Measurements from ENCODE around the gene CC2D2A. TPM values are rescaled to one million over a fixed set of nuclear protein-coding genes. Genes with fewer than 3 reads are reported as not detected.

CC2D2A gene
- total and polyA plus RNA-seq, 10 of the 15 experiments (the other 5 are each of a cell fraction or from before 2014, with no cell fraction given): 0.04 to 1.1 (median 0.26) TPM

- TF ChIP-seq NFYA (IDR thresholded peaks at IDR 0.05; ENCODE audit: borderline replicate concordance, low read depth, low read length) (no peak), ZNF24 (IDR thresholded peaks at IDR 0.05) (no peak), NFXL1 (IDR thresholded peaks at IDR 0.05; ENCODE audit: borderline replicate concordance) (no peak)
Observed at GRCh38 chr4:15493411-15493810, 23.7 kb downstream of the CC2D2A start (continued).

- H3K27me3 ChIP-seq (replicated peaks in 1 of 2; ENCODE audit: control insufficient read depth in 2 of 2, insufficient read depth in 2 of 2, low read length in 1 of 2): no peaks in the 10 kb centered on the region
- FAIRE-seq (no peak), ATAC-seq (no peak), DNase-seq (ENCODE audit: low read depth, low spot score) (no peak)
- no peaks in the 10 kb centered on the region for H3K79me2 ChIP-seq (ENCODE audit: control insufficient read depth, insufficient read depth, low read length)
- SMC1A ChIA-PET (ENCODE audit: uncharacterized antibody, unreplicated experiment): no interaction called here
- H3K9me3 ChIP-seq (replicated peaks; ENCODE audit: control insufficient read depth, insufficient read depth, low read length): no peaks in the 10 kb centered on the region; the same call in 2 of the 3 replicates
- H3K27ac ChIP-seq (ENCODE audit: control insufficient read depth, insufficient read depth): no peak overlapping the region
- CTCF ChIA-PET: no interaction called here
- in situ Hi-C loops (cut with MboI) (no loop called here), intact Hi-C loops (cut with micrococcal nuclease; ENCODE audit: unreplicated experiment) (no loop called here)
- H4K20me1 ChIP-seq (ENCODE audit: control insufficient read depth, insufficient read depth): no peaks in the 10 kb centered on the region
- no TSS peak for BruUV-seq (replicated peaks)
- no peaks in the 10 kb centered on the region for H3K36me3 ChIP-seq (ENCODE audit: control insufficient read depth in 2 of 2, insufficient read depth in 2 of 2, low read length in 1 of 2)
- TF ChIP-seq EP300 (IDR thresholded peaks at IDR 0.05; ENCODE audit: borderline replicate concordance in 1 of 2, control insufficient read depth in 1 of 2, low read depth in 2 of 2, low read length in 2 of 2): no peak
- TF ChIP-seq SUPT20H (IDR thresholded peaks at IDR 0.05; ENCODE audit: borderline replicate concordance, control insufficient read depth, low read depth, low read length): no peak
- TF ChIP-seq PAX8 (IDR thresholded peaks at IDR 0.05): no peak
- TF ChIP-seq SRF (IDR thresholded peaks at IDR 0.05; ENCODE audit: low read depth in 2 of 2, low read length in 2 of 2): no peak
- TF ChIP-seq SIX5 (IDR thresholded peaks at IDR 0.05; ENCODE audit: low read depth, low read length, severe bottlenecking): no peak
- TF ChIP-seq HDAC6 (IDR thresholded peaks at IDR 0.05; ENCODE audit: unreplicated experiment): no peak
- no peak for TF ChIP-seq TARDBP (IDR thresholded peaks at IDR 0.05; ENCODE audit: borderline replicate concordance)
- TF ChIP-seq MTA3 (IDR thresholded peaks at IDR 0.05; ENCODE audit: borderline replicate concordance, low read length): no peak
- no peak for TF ChIP-seq ZBTB4 (CRISPR knock-in tag; IDR thresholded peaks at IDR 0.05)
- no peak for TF ChIP-seq RCOR1 (conservative IDR thresholded peaks at IDR 0.05; ENCODE audit: low read depth, low read length)
- TF ChIP-seq FOS (IDR thresholded peaks at IDR 0.05; ENCODE audit: borderline replicate concordance, extremely low read depth, insufficient read length): no peak
- TF ChIP-seq STAT1 (conservative IDR thresholded peaks at IDR 0.05): no peak
- TF ChIP-seq TBL1XR1 (IDR thresholded peaks at IDR 0.05; ENCODE audit: low read depth, low read length): no peak
- no peak for TF ChIP-seq NFYA (IDR thresholded peaks at IDR 0.05; ENCODE audit: borderline replicate concordance, low read depth, low read length)
- TF ChIP-seq MAX (IDR thresholded peaks at IDR 0.05; ENCODE audit: low read depth, low read length): no peak
- H3K4me1 ChIP-seq (ENCODE audit: control insufficient read depth, insufficient read depth, low read length): no peaks in the 10 kb centered on the region
- 46% methylated on average over 1 of the region's 1 CpG for WGBS (ENCODE audit: insufficient coverage, insufficient replicate concordance, low lambda C conversion rate, missing lambda C conversion rate)
- no peak overlapping the region for H2AFZ ChIP-seq (ENCODE audit: control insufficient read depth, low read depth, low read length)
- no peak overlapping the region for H3K4me2 ChIP-seq (ENCODE audit: control insufficient read depth, insufficient read depth)
- H3K4me3 ChIP-seq: no peak overlapping the region
- no peak overlapping the region for H3K9ac ChIP-seq (ENCODE audit: control insufficient read depth, insufficient read depth, low read length)
- POLR2A ChIA-PET: no interaction called here
- RAD21 ChIA-PET (ENCODE audit: unreplicated experiment): no interaction called here
Observed at GRCh38 chr4:15495621-15496020, 25.9 kb downstream of the CC2D2A start.

Data from GM12878 (cell line).